Measurements from ENCODE around the gene PAN2. TPM values are rescaled to one million over a fixed set of nuclear protein-coding genes. Genes with fewer than 3 reads are reported as not detected.
"Not testable (repeated sequence)": the region's sequence is repeated elsewhere in the genome, so short reads cannot be mapped to it uniquely, and the experiment has no call there.

Gene PAN2
- total RNA-seq, 1 donor from 2014 or later: 15.4 TPM

DNA sequence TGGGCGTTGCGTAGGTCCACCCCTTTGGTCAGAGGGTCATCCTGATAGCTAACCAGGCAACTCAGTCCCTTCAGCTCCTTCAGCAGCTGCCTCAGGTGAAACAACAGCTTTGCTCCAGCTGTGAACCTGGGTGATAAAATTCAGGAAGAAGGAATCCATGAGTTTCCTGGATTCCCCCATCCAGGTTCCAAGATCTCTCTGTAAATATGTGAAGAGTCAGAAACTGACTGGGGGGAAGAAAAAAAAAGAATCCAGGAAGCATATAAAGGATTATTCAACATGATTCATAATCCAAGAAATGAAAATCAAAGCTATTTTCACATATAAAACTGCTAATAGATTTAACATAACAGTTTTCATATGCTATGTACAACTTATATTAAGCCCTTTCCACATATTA lies 17.5 kb upstream of the PAN2 start:
- Histone ChIP-seq H3K27ac (ENCODE audit: low read depth, low read length) (no peak overlapping the region), H2AFZ (ENCODE audit: low read depth, low read length) (no peak overlapping the region), H3K4me1 (ENCODE audit: insufficient read depth, low read length) (no peaks in the 10 kb centered on the region), H3K4me2 (ENCODE audit: low read length) (no peak overlapping the region), H3K36me3 (ENCODE audit: insufficient read depth, low read length) (peaks cover 50% of the 10 kb centered on the region), H3K9ac (ENCODE audit: low read length) (no peak overlapping the region), H3K9me3 (ENCODE audit: insufficient read depth, low read depth, low read length) (no peaks in the 10 kb centered on the region), H3K27me3 (ENCODE audit: insufficient read depth, low read length) (no peaks in the 10 kb centered on the region), H3K4me3 (ENCODE audit: insufficient read depth, low read depth, low read length) (no peak overlapping the region), H4K20me1 (ENCODE audit: insufficient read depth, low read length) (peaks cover 9% of the 10 kb centered on the region), H3K79me2 (ENCODE audit: insufficient read depth, low read length) (peaks cover 8% of the 10 kb centered on the region)
- H3K4me1 Mint-ChIP-seq (ENCODE audit: low read depth, unreplicated experiment): peaks cover 7% of the 10 kb centered on the region
- H3K4me3 Mint-ChIP-seq (ENCODE audit: unreplicated experiment): no peak overlapping the region
- H3K27ac Mint-ChIP-seq (ENCODE audit: unreplicated experiment): no peak overlapping the region
- no peaks in the 10 kb centered on the region for H3K9me3 Mint-ChIP-seq (ENCODE audit: unreplicated experiment)
- no peaks in the 10 kb centered on the region for H3K27me3 Mint-ChIP-seq (ENCODE audit: low read depth, unreplicated experiment)
- FAIRE-seq (no peak), DNase-seq (ENCODE audit: low read depth) (no peak)
- TF ChIP-seq, protein P1, sequence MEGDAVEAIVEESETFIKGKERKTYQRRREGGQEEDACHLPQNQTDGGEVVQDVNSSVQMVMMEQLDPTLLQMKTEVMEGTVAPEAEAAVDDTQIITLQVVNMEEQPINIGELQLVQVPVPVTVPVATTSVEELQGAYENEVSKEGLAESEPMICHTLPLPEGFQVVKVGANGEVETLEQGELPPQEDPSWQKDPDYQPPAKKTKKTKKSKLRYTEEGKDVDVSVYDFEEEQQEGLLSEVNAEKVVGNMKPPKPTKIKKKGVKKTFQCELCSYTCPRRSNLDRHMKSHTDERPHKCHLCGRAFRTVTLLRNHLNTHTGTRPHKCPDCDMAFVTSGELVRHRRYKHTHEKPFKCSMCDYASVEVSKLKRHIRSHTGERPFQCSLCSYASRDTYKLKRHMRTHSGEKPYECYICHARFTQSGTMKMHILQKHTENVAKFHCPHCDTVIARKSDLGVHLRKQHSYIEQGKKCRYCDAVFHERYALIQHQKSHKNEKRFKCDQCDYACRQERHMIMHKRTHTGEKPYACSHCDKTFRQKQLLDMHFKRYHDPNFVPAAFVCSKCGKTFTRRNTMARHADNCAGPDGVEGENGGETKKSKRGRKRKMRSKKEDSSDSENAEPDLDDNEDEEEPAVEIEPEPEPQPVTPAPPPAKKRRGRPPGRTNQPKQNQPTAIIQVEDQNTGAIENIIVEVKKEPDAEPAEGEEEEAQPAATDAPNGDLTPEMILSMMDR (IDR thresholded peaks at IDR 0.05; ENCODE audit: insufficient read depth, low read depth, low read length): no peak
- no peak for TF ChIP-seq EZH2 (IDR thresholded peaks at IDR 0.05; ENCODE audit: insufficient read depth, low read length)
- peaks cover 36% of the 10 kb centered on the region for H3K36me3 Mint-ChIP-seq (ENCODE audit: low read depth, unreplicated experiment)

DNA sequence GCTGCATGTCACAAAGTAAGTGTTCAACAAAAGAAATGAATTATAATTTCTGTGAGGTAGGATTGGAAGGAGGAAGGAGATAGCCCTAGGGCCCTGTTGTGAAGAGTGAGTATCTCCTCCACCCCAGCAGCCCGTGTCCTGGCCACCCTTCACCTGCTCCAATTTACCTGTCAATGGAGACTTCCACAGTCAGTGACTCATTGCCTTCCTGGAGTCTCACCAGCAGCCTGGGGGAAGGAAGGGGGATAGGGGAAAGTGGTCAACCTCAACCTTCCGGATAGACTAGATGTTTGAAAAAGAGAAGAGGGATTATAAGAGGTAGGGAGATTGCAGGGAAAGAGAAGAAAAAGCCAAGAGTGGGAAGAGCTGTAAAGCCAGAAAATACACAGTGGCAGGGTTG lies 16.9 kb upstream of the PAN2 start:
- Histone ChIP-seq H3K4me2 (ENCODE audit: low read length) (no peak overlapping the region), H3K9ac (ENCODE audit: low read length) (no peak overlapping the region), H3K27ac (ENCODE audit: low read depth, low read length) (no peak overlapping the region), H3K4me1 (ENCODE audit: insufficient read depth, low read length) (no peaks in the 10 kb centered on the region), H3K4me3 (ENCODE audit: insufficient read depth, low read depth, low read length) (no peak overlapping the region), H3K27me3 (ENCODE audit: insufficient read depth, low read length) (no peaks in the 10 kb centered on the region), H3K36me3 (ENCODE audit: insufficient read depth, low read length) (peaks cover 43% of the 10 kb centered on the region), H2AFZ (ENCODE audit: low read depth, low read length) (no peak overlapping the region), H4K20me1 (ENCODE audit: insufficient read depth, low read length) (peaks cover 5% of the 10 kb centered on the region), H3K9me3 (ENCODE audit: insufficient read depth, low read depth, low read length) (no peaks in the 10 kb centered on the region), H3K79me2 (ENCODE audit: insufficient read depth, low read length) (peaks cover 2% of the 10 kb centered on the region)
- Mint-ChIP-seq H3K27ac (ENCODE audit: unreplicated experiment) (peak overlapping the region; percentile 24), H3K27me3 (ENCODE audit: low read depth, unreplicated experiment) (no peaks in the 10 kb centered on the region), H3K4me3 (ENCODE audit: unreplicated experiment) (no peak overlapping the region), H3K36me3 (ENCODE audit: low read depth, unreplicated experiment) (peaks cover 38% of the 10 kb centered on the region), H3K4me1 (ENCODE audit: low read depth, unreplicated experiment) (peaks cover 3% of the 10 kb centered on the region), H3K9me3 (ENCODE audit: unreplicated experiment) (no peaks in the 10 kb centered on the region)
- TF ChIP-seq, protein P1 (IDR thresholded peaks at IDR 0.05; ENCODE audit: insufficient read depth, low read depth, low read length): no peak
- TF ChIP-seq EZH2 (IDR thresholded peaks at IDR 0.05; ENCODE audit: insufficient read depth, low read length): no peak
- DNase-seq (ENCODE audit: low read depth) (no peak), FAIRE-seq (no peak)

DNA sequence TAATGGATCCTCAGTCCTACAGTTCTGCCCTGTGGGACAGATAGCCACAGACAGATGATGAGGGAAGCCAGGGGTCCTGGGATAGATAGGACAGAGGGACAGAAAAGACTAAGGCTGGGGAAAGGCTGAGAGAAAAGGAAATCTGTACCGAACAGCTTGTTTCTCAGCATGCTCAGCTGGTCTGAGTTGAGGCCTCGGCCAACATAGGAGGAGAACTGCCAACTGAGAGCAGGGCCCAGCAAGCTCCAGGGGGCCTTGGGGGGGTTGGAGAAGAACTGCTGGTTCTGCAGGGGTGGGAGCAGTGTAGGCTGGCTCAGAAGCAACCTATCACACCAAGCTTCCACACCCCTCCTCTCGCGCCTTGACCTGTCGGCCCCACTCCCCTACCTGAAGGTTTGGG lies 15.0 kb upstream of the PAN2 start:
- Mint-ChIP-seq H3K36me3 (ENCODE audit: low read depth, unreplicated experiment) (peaks cover 39% of the 10 kb centered on the region), H3K4me3 (ENCODE audit: unreplicated experiment) (no peak overlapping the region), H3K9me3 (ENCODE audit: unreplicated experiment) (no peaks in the 10 kb centered on the region), H3K27ac (ENCODE audit: unreplicated experiment) (no peak overlapping the region), H3K27me3 (ENCODE audit: low read depth, unreplicated experiment) (no peaks in the 10 kb centered on the region), H3K4me1 (ENCODE audit: low read depth, unreplicated experiment) (peaks cover 3% of the 10 kb centered on the region)
- Histone ChIP-seq H4K20me1 (ENCODE audit: insufficient read depth, low read length) (no peaks in the 10 kb centered on the region), H2AFZ (ENCODE audit: low read depth, low read length) (no peak overlapping the region), H3K4me1 (ENCODE audit: insufficient read depth, low read length) (no peaks in the 10 kb centered on the region), H3K9ac (ENCODE audit: low read length) (no peak overlapping the region), H3K27ac (ENCODE audit: low read depth, low read length) (no peak overlapping the region), H3K4me3 (ENCODE audit: insufficient read depth, low read depth, low read length) (no peak overlapping the region), H3K4me2 (ENCODE audit: low read length) (no peak overlapping the region), H3K36me3 (ENCODE audit: insufficient read depth, low read length) (peaks cover 34% of the 10 kb centered on the region), H3K79me2 (ENCODE audit: insufficient read depth, low read length) (no peaks in the 10 kb centered on the region), H3K9me3 (ENCODE audit: insufficient read depth, low read depth, low read length) (no peaks in the 10 kb centered on the region), H3K27me3 (ENCODE audit: insufficient read depth, low read length) (no peaks in the 10 kb centered on the region)
- TF ChIP-seq, protein P1 (IDR thresholded peaks at IDR 0.05; ENCODE audit: insufficient read depth, low read depth, low read length): no peak
- TF ChIP-seq EZH2 (IDR thresholded peaks at IDR 0.05; ENCODE audit: insufficient read depth, low read length): no peak
- DNase-seq (ENCODE audit: low read depth) (no peak), FAIRE-seq (no peak)

DNA sequence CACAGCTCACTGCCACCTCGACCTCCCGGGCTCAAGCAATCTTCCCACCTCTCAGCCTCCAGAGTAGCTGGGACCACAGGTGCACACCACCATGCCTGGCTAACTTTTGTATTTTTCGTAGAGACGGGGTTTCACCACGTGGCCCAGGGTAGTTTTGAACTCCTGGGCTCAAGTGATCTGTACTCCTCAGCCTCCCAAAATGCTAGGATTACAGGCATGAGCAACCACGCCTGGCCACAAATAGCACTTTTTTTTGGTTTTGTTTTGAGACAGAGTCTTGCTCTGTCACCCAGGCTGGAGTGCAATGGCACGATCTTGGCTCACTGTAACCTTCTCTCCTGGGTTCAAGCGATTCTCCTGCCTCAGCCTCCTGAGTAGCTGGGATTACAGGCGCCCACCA lies 13.5 kb upstream of the PAN2 start:
- not testable (repeated sequence) for H3K4me3 ChIP-seq (ENCODE audit: insufficient read depth, low read depth, low read length); H3K27me3 ChIP-seq (ENCODE audit: insufficient read depth, low read length); H3K4me1 Mint-ChIP-seq (ENCODE audit: low read depth, unreplicated experiment); H3K27ac Mint-ChIP-seq (ENCODE audit: unreplicated experiment); DNase-seq (ENCODE audit: low read depth); H3K4me1 ChIP-seq (ENCODE audit: insufficient read depth, low read length); H3K9ac ChIP-seq (ENCODE audit: low read length); H3K9me3 Mint-ChIP-seq (ENCODE audit: unreplicated experiment); H3K4me3 Mint-ChIP-seq (ENCODE audit: unreplicated experiment); FAIRE-seq; H4K20me1 ChIP-seq (ENCODE audit: insufficient read depth, low read length); H3K9me3 ChIP-seq (ENCODE audit: insufficient read depth, low read depth, low read length); H3K79me2 ChIP-seq (ENCODE audit: insufficient read depth, low read length); H3K27ac ChIP-seq (ENCODE audit: low read depth, low read length); H2AFZ ChIP-seq (ENCODE audit: low read depth, low read length); H3K4me2 ChIP-seq (ENCODE audit: low read length); H3K27me3 Mint-ChIP-seq (ENCODE audit: low read depth, unreplicated experiment)
- peaks cover 47% of the 10 kb centered on the region for H3K36me3 Mint-ChIP-seq (ENCODE audit: low read depth, unreplicated experiment)
- H3K36me3 ChIP-seq (ENCODE audit: insufficient read depth, low read length): peaks cover 37% of the 10 kb centered on the region
